Cardiac muscle cell (in vitro differentiated cells and primary cell): ENCODE data around the gene UPB1. TPM values are rescaled to one million over a fixed set of nuclear protein-coding genes. Genes with fewer than 3 reads are reported as not detected.
A peak's percentile ranks its signal among the peaks of the same experiment; 100 is the strongest.

Experiments
- DNase-seq, 2 donors: peaks; one replicate each; pipeline versions ENCODE4 v3.0.0 to v3.0.0-alpha.2; 2010 to 2017; ENCODE audit warnings: low read depth in 1 of 2, low spot score in 1 of 2
- H3K27ac ChIP-seq: fragments of 200-600 bp; sonication (generic); 2 replicates; pipeline ENCODE4 v1.5.1; 2016
- H3K27me3 ChIP-seq: fragments of 200-600 bp; sonication (generic); 2 replicates; pipeline ENCODE4 v1.6.0; 2016; ENCODE audit warnings: control low read depth
- H3K36me3 ChIP-seq: fragments of 200-600 bp; sonication (generic); 2 replicates; pipeline ENCODE4 v1.5.1; 2016; ENCODE audit warnings: control low read depth
- H3K4me1 ChIP-seq: fragments of 200-600 bp; sonication (generic); 2 replicates; pipeline ENCODE4 v1.8.1; 2017; ENCODE audit warnings: low read depth, mild to moderate bottlenecking, mixed run types
- H3K4me3 ChIP-seq: fragments of 200-600 bp; sonication (generic); 2 replicates; pipeline ENCODE4 v1.5.1; 2016; ENCODE audit warnings: mild to moderate bottlenecking
- H3K9me3 ChIP-seq: fragments of 200-600 bp; sonication (generic); 2 replicates; pipeline ENCODE4 v1.5.1; 2017; ENCODE audit warnings: low read depth, mild to moderate bottlenecking, control low read depth
- polyA plus RNA-seq: library from polyadenylated mRNA; unstranded; fragments of >200 nt; fragmentation: Nextera tagmentation; extraction: Ambion mirVana; gene quantifications from 2 replicates; pipeline ENCODE4 v1.2.1, GENCODE V29; 2016
- total RNA-seq: library from RNA; depleted of rRNA; stranded (reverse); fragments of >200 nt; gene quantifications from 2 replicates; pipeline ENCODE4 v1.2.3, GENCODE V29; 2016
- TF ChIP-seq, protein P1 (sequence below): IDR thresholded peaks from 2 replicates; pipeline ENCODE4 v1.5.1; 2012; ENCODE audit warnings: low read depth, mild to moderate bottlenecking, low read length

The UPB1 gene
- total and polyA plus RNA-seq, 2 experiments from 2014 or later: 1.6 to 4.0 TPM

DNA sequence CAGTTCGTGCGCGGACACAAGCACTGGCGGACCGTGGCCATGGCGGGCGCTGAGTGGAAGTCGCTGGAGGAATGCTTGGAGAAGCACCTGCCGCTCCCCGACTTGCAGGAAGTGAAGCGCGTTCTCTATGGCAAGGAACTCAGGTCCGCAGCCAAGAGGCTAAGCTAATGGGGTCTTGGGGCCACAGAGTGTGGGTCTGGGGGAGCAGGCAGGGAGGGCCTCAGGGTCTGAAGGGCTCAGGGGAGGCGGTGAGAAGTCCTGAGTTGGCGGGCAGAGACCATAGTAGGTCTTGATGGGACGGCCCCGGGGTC, 188 bp downstream of the UPB1 start:
- Histone ChIP-seq H3K4me1 (peaks cover 16% of the 10 kb centered on the region), H3K27me3 (peaks cover 9% of the 10 kb centered on the region), H3K27ac (no peak overlapping the region), H3K36me3 (no peaks in the 10 kb centered on the region), H3K4me3 (no peak overlapping the region), H3K9me3 (no peaks in the 10 kb centered on the region)
- TF ChIP-seq, protein P1, sequence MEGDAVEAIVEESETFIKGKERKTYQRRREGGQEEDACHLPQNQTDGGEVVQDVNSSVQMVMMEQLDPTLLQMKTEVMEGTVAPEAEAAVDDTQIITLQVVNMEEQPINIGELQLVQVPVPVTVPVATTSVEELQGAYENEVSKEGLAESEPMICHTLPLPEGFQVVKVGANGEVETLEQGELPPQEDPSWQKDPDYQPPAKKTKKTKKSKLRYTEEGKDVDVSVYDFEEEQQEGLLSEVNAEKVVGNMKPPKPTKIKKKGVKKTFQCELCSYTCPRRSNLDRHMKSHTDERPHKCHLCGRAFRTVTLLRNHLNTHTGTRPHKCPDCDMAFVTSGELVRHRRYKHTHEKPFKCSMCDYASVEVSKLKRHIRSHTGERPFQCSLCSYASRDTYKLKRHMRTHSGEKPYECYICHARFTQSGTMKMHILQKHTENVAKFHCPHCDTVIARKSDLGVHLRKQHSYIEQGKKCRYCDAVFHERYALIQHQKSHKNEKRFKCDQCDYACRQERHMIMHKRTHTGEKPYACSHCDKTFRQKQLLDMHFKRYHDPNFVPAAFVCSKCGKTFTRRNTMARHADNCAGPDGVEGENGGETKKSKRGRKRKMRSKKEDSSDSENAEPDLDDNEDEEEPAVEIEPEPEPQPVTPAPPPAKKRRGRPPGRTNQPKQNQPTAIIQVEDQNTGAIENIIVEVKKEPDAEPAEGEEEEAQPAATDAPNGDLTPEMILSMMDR: no peak
- DNase-seq: no peak

DNA sequence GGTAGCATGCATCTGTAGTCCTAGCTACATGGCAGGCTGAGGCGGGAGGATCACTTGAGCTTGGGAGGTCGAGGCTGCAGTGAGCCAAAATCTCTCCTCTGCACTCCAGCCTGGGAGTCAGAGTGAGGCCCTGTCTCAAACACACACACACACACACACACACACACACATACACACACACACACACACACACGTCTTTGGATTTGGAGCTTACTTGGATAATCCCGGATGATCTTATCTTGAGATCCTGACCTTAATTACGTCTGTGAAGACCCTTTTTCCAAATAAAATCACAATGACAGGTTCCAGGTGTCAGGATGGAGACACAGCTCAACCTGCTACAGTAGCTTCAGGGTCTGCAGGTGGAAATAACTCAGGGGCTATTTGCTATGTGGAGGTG, 1.1 kb downstream of the UPB1 start:
- Histone ChIP-seq H3K27me3 (peaks cover 9% of the 10 kb centered on the region), H3K4me3 (no peak overlapping the region), H3K27ac (no peak overlapping the region), H3K9me3 (no peaks in the 10 kb centered on the region), H3K36me3 (no peaks in the 10 kb centered on the region), H3K4me1 (peaks cover 25% of the 10 kb centered on the region)
- TF ChIP-seq, protein P1: no peak
- no peak for DNase-seq

DNA sequence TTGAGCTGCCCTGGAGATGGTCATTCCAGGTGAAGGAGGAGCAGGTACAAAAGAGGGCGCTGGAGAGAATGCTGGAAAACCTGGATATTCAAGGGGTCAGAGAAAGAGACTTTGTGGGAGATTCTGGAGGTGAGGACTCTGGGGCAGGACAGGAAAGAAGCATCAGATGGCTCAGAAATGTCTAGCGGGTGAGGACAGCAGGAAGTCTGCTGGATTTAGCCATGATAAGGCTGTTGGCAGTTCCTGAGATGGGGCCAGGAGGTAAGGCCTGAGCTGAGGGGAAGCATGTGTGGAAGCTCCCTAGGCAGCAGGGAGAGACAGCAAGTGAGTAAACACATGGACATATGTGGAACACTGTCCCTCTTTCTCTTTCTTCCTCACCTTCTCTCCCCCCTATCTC, 1.5 kb downstream of the UPB1 start:
- H3K27me3 ChIP-seq: peaks cover 9% of the 10 kb centered on the region
- DNase-seq: no peak
- peaks cover 29% of the 10 kb centered on the region for H3K4me1 ChIP-seq
- no peaks in the 10 kb centered on the region for H3K36me3 ChIP-seq
- TF ChIP-seq, protein P1: no peak
- no peaks in the 10 kb centered on the region for H3K9me3 ChIP-seq
- no peak overlapping the region for H3K27ac ChIP-seq
- no peak overlapping the region for H3K4me3 ChIP-seq

DNA sequence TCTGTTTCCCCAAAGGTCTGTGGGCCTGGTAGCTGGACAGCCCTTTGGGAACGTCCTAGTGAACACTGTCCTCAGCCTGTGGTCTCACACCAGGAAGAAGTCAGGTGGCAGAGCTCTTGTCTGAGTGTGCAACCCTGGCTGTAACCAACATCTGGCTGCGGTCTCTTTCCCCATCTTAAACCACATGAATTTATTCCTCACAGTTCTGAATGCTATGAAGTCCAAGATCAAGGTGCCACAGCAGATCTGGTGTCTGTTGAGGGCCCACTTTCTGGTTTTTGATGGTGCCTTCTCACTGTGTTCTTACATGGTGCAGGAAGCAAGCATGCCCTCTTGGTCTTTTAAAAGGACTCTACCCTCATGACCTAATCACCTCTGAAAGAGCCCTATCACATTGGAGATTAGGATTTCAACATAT, 2.7 kb downstream of the UPB1 start:
- Histone ChIP-seq H3K4me1 (peaks cover 32% of the 10 kb centered on the region), H3K9me3 (no peaks in the 10 kb centered on the region), H3K4me3 (no peak overlapping the region), H3K27ac (no peak overlapping the region), H3K36me3 (no peaks in the 10 kb centered on the region), H3K27me3 (peaks cover 9% of the 10 kb centered on the region)
- TF ChIP-seq, protein P1: no peak
- no peak for DNase-seq

DNA sequence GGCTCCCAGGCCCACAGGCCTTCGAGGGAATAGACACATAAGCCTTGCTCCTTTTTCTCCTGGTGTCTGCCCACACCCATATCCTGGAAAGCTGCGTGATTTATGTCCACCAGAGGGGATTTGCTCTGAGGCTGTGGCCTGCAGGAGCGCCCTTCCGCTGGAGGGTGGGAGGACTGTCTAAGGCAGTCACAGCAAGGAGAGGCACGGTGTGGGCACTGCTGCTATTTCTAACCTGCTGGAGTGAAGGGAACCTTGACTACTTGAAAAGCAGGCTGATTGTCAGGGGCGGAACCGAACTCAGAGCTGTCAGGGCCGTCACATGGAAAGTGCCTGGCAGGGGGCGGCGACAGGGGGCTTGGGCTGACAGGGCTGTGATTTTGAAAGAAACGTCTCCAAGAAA, 3.7 kb downstream of the UPB1 start:
- Histone ChIP-seq H3K36me3 (no peaks in the 10 kb centered on the region), H3K9me3 (no peaks in the 10 kb centered on the region), H3K4me3 (no peak overlapping the region), H3K27ac (peak overlapping the region; percentile 26), H3K4me1 (peaks cover 27% of the 10 kb centered on the region), H3K27me3 (peaks cover 9% of the 10 kb centered on the region)
- peak in 1 of 2 donors; percentile 37 for DNase-seq
- TF ChIP-seq, protein P1: no peak

DNA sequence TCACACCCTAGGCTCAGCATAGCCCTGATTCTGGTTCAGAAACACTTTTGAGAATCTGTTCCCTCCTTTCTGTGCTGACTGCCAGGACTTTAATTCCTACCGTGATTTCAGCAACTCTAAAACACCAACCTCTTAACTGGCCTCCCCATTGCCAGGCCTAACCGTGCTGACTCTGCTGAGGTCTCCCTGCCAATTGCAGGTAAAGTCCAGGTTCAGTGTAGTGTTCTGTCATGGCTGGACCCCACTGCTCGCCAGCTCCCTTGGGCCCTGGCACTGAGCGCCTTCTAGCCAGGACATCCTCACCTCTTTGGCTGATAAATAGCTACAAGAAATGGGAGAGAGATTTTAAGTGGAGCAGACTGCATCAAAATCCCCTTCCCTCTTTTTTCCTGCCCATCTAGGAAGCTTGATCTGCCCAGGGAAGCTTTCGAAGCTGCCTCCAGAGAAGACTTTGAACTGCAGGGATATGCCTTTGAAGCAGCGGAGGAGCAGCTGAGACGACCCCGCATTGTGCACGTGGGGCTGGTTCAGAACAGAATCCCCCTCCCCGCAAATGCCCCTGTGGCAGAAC, 4.7 kb downstream of the UPB1 start:
- Histone ChIP-seq H3K9me3 (no peaks in the 10 kb centered on the region), H3K27ac (no peak overlapping the region), H3K27me3 (peaks cover 3% of the 10 kb centered on the region), H3K36me3 (no peaks in the 10 kb centered on the region), H3K4me1 (peaks cover 26% of the 10 kb centered on the region), H3K4me3 (no peak overlapping the region)
- TF ChIP-seq, protein P1: no peak
- DNase-seq: no peak
